Keratinocyte (primary cell): ENCODE results near the gene VAMP5. TPM values are rescaled to one million over a fixed set of nuclear protein-coding genes. Genes with fewer than 3 reads are reported as not detected.

ENCODE experiments used
- DNase-seq: peaks from one replicate; pipeline ENCODE4 v3.0.0-alpha.2; 2011; ENCODE audit warnings: low read depth, missing footprints, low spot score
- FAIRE-seq: peaks from 2 replicates; lab custom pipeline; 2011; peaks lifted over from hg19 to GRCh38; lab: Jason Lieb, UNC
- H2AFZ ChIP-seq: 2 replicates; pipeline ENCODE4 v1.6.0; 2012; ENCODE audit warnings: low read length, control low read depth, inconsistent platforms; ENCODE audit not compliant: control insufficient read depth
- H3K27ac ChIP-seq: 2 replicates; pipeline ENCODE4 v1.5.1; 2011; ENCODE audit warnings: low read length; ENCODE audit not compliant: control insufficient read depth, insufficient read depth
- H3K27me3 ChIP-seq: 3 replicates; pipeline ENCODE4 v1.6.0; 2011; ENCODE audit warnings: low read length; ENCODE audit not compliant: control insufficient read depth, insufficient read depth; ENCODE audit errors: extremely low read depth
- H3K36me3 ChIP-seq, 2 experiments: 2 replicates in 1 of 2; 3 replicates in 1 of 2; pipeline ENCODE4 v1.5.1; 2011; ENCODE audit warnings: low read length in 2 of 2, mild to moderate bottlenecking in 1 of 2; ENCODE audit not compliant: control insufficient read depth in 2 of 2, insufficient read depth in 2 of 2; ENCODE audit errors: extremely low read depth in 1 of 2
- H3K4me1 ChIP-seq: 3 replicates; pipeline ENCODE4 v1.5.1; 2011; ENCODE audit warnings: low read length; ENCODE audit not compliant: control insufficient read depth, insufficient read depth; ENCODE audit errors: extremely low read depth
- H3K4me2 ChIP-seq: 3 replicates; pipeline ENCODE4 v1.6.0; 2011; ENCODE audit warnings: low read depth, low read length; ENCODE audit not compliant: control insufficient read depth, insufficient read depth; ENCODE audit errors: extremely low read depth
- H3K4me3 ChIP-seq, 3 experiments: fragments of 200-600 bp in 1 of 3; sonication (generic) in 1 of 3; 2 replicates in 2 of 3; 3 replicates in 1 of 3; pipeline ENCODE4 v1.5.1; 2011 to 2016; ENCODE audit warnings: low read length in 3 of 3, mild to moderate bottlenecking in 3 of 3, control low read depth in 2 of 3, inconsistent platforms in 1 of 3, low read depth in 1 of 3, mixed read lengths in 1 of 3, mixed run types in 1 of 3, moderate library complexity in 1 of 3; ENCODE audit not compliant: control insufficient read depth in 2 of 3, insufficient read depth in 2 of 3; ENCODE audit errors: extremely low read depth in 1 of 3
- H3K79me2 ChIP-seq: 2 replicates; pipeline ENCODE4 v1.6.0; 2012; ENCODE audit warnings: low read length; ENCODE audit not compliant: control insufficient read depth, insufficient read depth
- H3K9ac ChIP-seq: 3 replicates; pipeline ENCODE4 v1.6.0; 2011; ENCODE audit warnings: low read length; ENCODE audit not compliant: control insufficient read depth, insufficient read depth; ENCODE audit errors: extremely low read depth
- H3K9me1 ChIP-seq: 3 replicates; pipeline ENCODE4 v1.6.0; 2011; ENCODE audit warnings: low read length; ENCODE audit not compliant: control insufficient read depth, insufficient read depth; ENCODE audit errors: extremely low read depth
- H3K9me3 ChIP-seq: 2 replicates; pipeline ENCODE4 v1.5.1; 2012; ENCODE audit warnings: low read depth, low read length; ENCODE audit not compliant: control insufficient read depth
- H4K20me1 ChIP-seq: 3 replicates; pipeline ENCODE4 v1.6.0; 2011; ENCODE audit warnings: low read length; ENCODE audit not compliant: control insufficient read depth, insufficient read depth; ENCODE audit errors: extremely low read depth
- CTCF ChIP-seq, 3 experiments: IDR thresholded peaks in 1 of 3; conservative IDR thresholded peaks in 1 of 3; optimal IDR thresholded peaks in 1 of 3; 2 replicates in 2 of 3; 3 replicates in 1 of 3; pipeline versions ENCODE3 to v1.5.1; 2011; ENCODE audit warnings: low read length in 3 of 3, mild to moderate bottlenecking in 3 of 3, moderate library complexity in 2 of 3, control low read depth in 1 of 3, inconsistent platforms in 1 of 3; ENCODE audit not compliant: insufficient read depth in 2 of 3; ENCODE audit errors: extremely low read depth in 1 of 3
- EZH2 ChIP-seq: IDR thresholded peaks from one replicate; pipeline ENCODE4 v1.6.1; 2012; ENCODE audit warnings: inconsistent platforms, mild to moderate bottlenecking, low read length, moderate library complexity
- dilution Hi-C: fragments of 300-500 bp; cut with MboI; formaldehyde crosslinking; loops from one replicate; pipeline ENCODE4 v1.7.0; 2020; ENCODE audit warnings: low sequenced_read_pairs; ENCODE audit not compliant: extremely low pct_ligation_motif_present
- polyA plus RNA-seq, 5 experiments: library from polyadenylated mRNA; depleted of rRNA in 3 of 5; stranded (reverse) in 3 of 5; stranded (forward) in 1 of 5; unstranded in 1 of 5; fragments of >200 nt; gene quantifications; 1 replicate in 1 of 5; 2 replicates in 3 of 5; 3 replicates in 1 of 5; pipeline versions ENCODE4 v1.2.1 to v1.2.3, GENCODE V29; 2011 to 2012; ENCODE audit warnings: missing spikeins in 2 of 5, low read depth in 1 of 5, low replicate concordance in 1 of 5
- small RNA-seq, 3 experiments: library from RNA; depleted of rRNA; stranded (forward); fragments of <200 nt; gene quantifications; one replicate each; pipeline ENCODE3, GENCODE V24; 2012; ENCODE audit warnings: low read depth in 3 of 3, low replicate concordance in 1 of 3; ENCODE audit not compliant: insufficient read length in 3 of 3

The VAMP5 gene
- polyA plus RNA-seq, 1 donor (not counting 4 experiments of a cell fraction or from before 2014, with no cell fraction given), result 11.0 TPM

- no peaks in the 10 kb centered on the region for H3K9me1 ChIP-seq
- DNase-seq (no peak), FAIRE-seq (no peak)
- H3K9ac ChIP-seq, result no peak overlapping the region
- H3K4me1 ChIP-seq, result no peaks in the 10 kb centered on the region
- H3K4me2 ChIP-seq, result no peak overlapping the region
- H3K4me3 ChIP-seq, result no peak overlapping the region
- H2AFZ ChIP-seq, result no peak overlapping the region
- H3K36me3 ChIP-seq, result peaks cover 19 to 48% of the 10 kb centered on the region in 2 experiments
- peaks cover 4% of the 10 kb centered on the region for H3K79me2 ChIP-seq
- H3K9me3 ChIP-seq, result no peaks in the 10 kb centered on the region
- no peaks in the 10 kb centered on the region for H3K27me3 ChIP-seq
- H4K20me1 ChIP-seq, result no peaks in the 10 kb centered on the region
- TF ChIP-seq CTCF (optimal IDR thresholded peaks at IDR 0.05 in 1 of 3, IDR thresholded peaks at IDR 0.05 in 1 of 3, conservative IDR thresholded peaks at IDR 0.05 in 1 of 3; ENCODE audit: extremely low read depth in 1 of 3, insufficient read depth in 2 of 3, low read length in 3 of 3) (no peak), EZH2 (no peak)
- dilution Hi-C loops, result no loop called here
- H3K27ac ChIP-seq, result no peak overlapping the region
Observed at GRCh38 chr2:85635636-85636035, 51.4 kb downstream of the VAMP5 start.

GRCh38 chr2:85642725-85643124 is 58.5 kb downstream of the VAMP5 start:
- dilution Hi-C loops, result no loop called here
- no peaks in the 10 kb centered on the region for H3K9me3 ChIP-seq
- H3K79me2 ChIP-seq, result no peaks in the 10 kb centered on the region
- H4K20me1 ChIP-seq, result no peaks in the 10 kb centered on the region
- H3K36me3 ChIP-seq, result peaks cover 29 to 47% of the 10 kb centered on the region in 2 experiments
- TF ChIP-seq EZH2 (no peak), CTCF (optimal IDR thresholded peaks at IDR 0.05 in 1 of 3, IDR thresholded peaks at IDR 0.05 in 1 of 3, conservative IDR thresholded peaks at IDR 0.05 in 1 of 3; ENCODE audit: extremely low read depth in 1 of 3, insufficient read depth in 2 of 3, low read length in 3 of 3) (no peak)
- no peak overlapping the region for H3K4me3 ChIP-seq
- H3K9ac ChIP-seq, result no peak overlapping the region
- DNase-seq (no peak), FAIRE-seq (no peak)
- no peaks in the 10 kb centered on the region for H3K4me1 ChIP-seq
- H3K9me1 ChIP-seq, result no peaks in the 10 kb centered on the region
- H3K27me3 ChIP-seq, result no peaks in the 10 kb centered on the region
- H3K4me2 ChIP-seq, result no peak overlapping the region
- no peak overlapping the region for H2AFZ ChIP-seq
- no peak overlapping the region for H3K27ac ChIP-seq

Small RNAs within 50 kb of the gene (small RNA-seq; reads per million reads assigned to genes)
- gene RN7SL126P, result 0 reads per million in 3 experiments

Other genes with a start within 250 kb of the VAMP5 start
- gene RETSAT, start 229.9 kb upstream of the VAMP5 start, polyA plus RNA-seq, result 74.0 to 98.8 TPM (median 74.8 TPM) in 3 replicates
- gene ELMOD3, start 229.7 kb upstream of the VAMP5 start, polyA plus RNA-seq, result 17.8 to 31.0 TPM (median 20.1 TPM) in 3 replicates
- gene CAPG, start 174.1 kb upstream of the VAMP5 start, polyA plus RNA-seq, result 466 to 683 TPM (median 503 TPM) in 3 replicates
- 0.10 to 0.21 TPM in 2 of 3 replicates, not detected in the other for gene SH2D6, start 165.7 kb upstream of the VAMP5 start, polyA plus RNA-seq
- gene MAT2A, start 45.3 kb upstream of the VAMP5 start, polyA plus RNA-seq, result 304 to 353 TPM (median 304 TPM) in 3 replicates
- gene GGCX, start 22.9 kb upstream of the VAMP5 start, polyA plus RNA-seq, result 34.3 to 39.1 TPM (median 35.6 TPM) in 3 replicates
- 291 to 385 TPM (median 323 TPM) in 3 replicates for gene VAMP8, start 6.8 kb upstream of the VAMP5 start, polyA plus RNA-seq
- gene RNF181, start 11.3 kb downstream of the VAMP5 start, polyA plus RNA-seq, result 174 to 336 TPM (median 264 TPM) in 3 replicates
- gene TMEM150A, start 18.3 kb downstream of the VAMP5 start, polyA plus RNA-seq, result 7.7 to 13.3 TPM (median 11.8 TPM) in 3 replicates
- 7.9 to 13.6 TPM (median 12.5 TPM) in 3 replicates for gene C2orf68, start 27.6 kb downstream of the VAMP5 start, polyA plus RNA-seq
- 61.2 to 64.9 TPM (median 61.4 TPM) in 3 replicates for gene USP39, start 31.8 kb downstream of the VAMP5 start, polyA plus RNA-seq
- not detected in 3 replicates for gene SFTPB, start 83.8 kb downstream of the VAMP5 start, polyA plus RNA-seq
- not detected in 3 replicates for gene GNLY, start 109.9 kb downstream of the VAMP5 start, polyA plus RNA-seq
- gene ATOH8, start 169.6 kb downstream of the VAMP5 start, polyA plus RNA-seq, result not detected in 3 replicates